Measurements from ENCODE around the gene SLC26A4. TPM values are rescaled to one million over a fixed set of nuclear protein-coding genes. Genes with fewer than 3 reads are reported as not detected.

The SLC26A4 gene
- total and polyA plus RNA-seq, 4 donors = 1.4 to 3.5 (median 2.6) TPM

- no peak overlapping the region for H3K4me3 ChIP-seq (ENCODE audit: low read length in 2 of 2)
- peaks cover 0 to 2% of the 10 kb centered on the region in 2 donors for H3K36me3 ChIP-seq (ENCODE audit: control insufficient read depth in 1 of 2, insufficient read depth in 2 of 2, low read length in 1 of 2)
- WGBS, 2 donors = 95 to 97% methylated on average over 1 of the region's 1 CpG
- ATAC-seq (ENCODE audit: low FRiP score) = no peak
- H3K9me3 ChIP-seq (ENCODE audit: control insufficient read depth, low read length) = no peaks in the 10 kb centered on the region
- no peak for DNase-seq
- no peaks in the 10 kb centered on the region for H3K27me3 ChIP-seq (ENCODE audit: control insufficient read depth in 1 of 2, insufficient read depth in 2 of 2, low read length in 1 of 2)
- intact Hi-C loops (cut with DNase I) = no loop called here
- no peaks in the 10 kb centered on the region for H3K4me1 ChIP-seq (ENCODE audit: control insufficient read depth in 1 of 2, insufficient read depth in 2 of 2, low read length in 2 of 2)
- no peak overlapping the region for H3K27ac ChIP-seq (ENCODE audit: low read depth in 1 of 2, low read length in 2 of 2)
These were observed 52.3 kb downstream of the SLC26A4 start for GRCh38 chr7:107712896-107713295.

DNA sequence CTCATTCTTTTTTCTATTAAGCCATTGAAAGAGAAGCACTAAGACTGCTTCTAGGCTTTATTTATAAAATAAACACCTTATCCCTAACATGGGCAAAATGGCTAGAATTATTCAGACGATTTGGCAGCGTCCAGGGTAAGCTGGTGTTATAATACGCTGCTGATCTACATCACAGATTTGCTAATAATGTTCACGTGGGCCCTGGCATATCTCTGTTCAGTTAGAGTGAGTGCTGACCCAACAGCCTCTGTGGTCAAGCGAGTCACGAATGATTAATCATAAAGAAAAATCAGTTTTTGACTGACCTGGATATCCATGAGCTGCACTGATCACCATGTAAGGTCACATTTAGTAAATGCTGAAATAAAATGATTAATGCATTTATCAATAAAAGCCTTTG, 54.9 kb downstream of the SLC26A4 start:
- Histone ChIP-seq H3K4me3 (ENCODE audit: low read length in 2 of 2) (no peak overlapping the region), H3K36me3 (ENCODE audit: control insufficient read depth in 1 of 2, insufficient read depth in 2 of 2, low read length in 1 of 2) (peaks cover 0 to 2% of the 10 kb centered on the region in 2 donors), H3K27ac (ENCODE audit: low read depth in 1 of 2, low read length in 2 of 2) (no peak overlapping the region), H3K4me1 (ENCODE audit: control insufficient read depth in 1 of 2, insufficient read depth in 2 of 2, low read length in 2 of 2) (no peaks in the 10 kb centered on the region), H3K27me3 (ENCODE audit: control insufficient read depth in 1 of 2, insufficient read depth in 2 of 2, low read length in 1 of 2) (no peaks in the 10 kb centered on the region), H3K9me3 (ENCODE audit: control insufficient read depth, low read length) (no peaks in the 10 kb centered on the region)
- WGBS, 2 donors = 52 to 56% methylated on average over 6 of the region's 6 CpGs
- no peak for DNase-seq
- intact Hi-C loops (cut with DNase I) = no loop called here
- no peak for ATAC-seq (ENCODE audit: low FRiP score)

DNA sequence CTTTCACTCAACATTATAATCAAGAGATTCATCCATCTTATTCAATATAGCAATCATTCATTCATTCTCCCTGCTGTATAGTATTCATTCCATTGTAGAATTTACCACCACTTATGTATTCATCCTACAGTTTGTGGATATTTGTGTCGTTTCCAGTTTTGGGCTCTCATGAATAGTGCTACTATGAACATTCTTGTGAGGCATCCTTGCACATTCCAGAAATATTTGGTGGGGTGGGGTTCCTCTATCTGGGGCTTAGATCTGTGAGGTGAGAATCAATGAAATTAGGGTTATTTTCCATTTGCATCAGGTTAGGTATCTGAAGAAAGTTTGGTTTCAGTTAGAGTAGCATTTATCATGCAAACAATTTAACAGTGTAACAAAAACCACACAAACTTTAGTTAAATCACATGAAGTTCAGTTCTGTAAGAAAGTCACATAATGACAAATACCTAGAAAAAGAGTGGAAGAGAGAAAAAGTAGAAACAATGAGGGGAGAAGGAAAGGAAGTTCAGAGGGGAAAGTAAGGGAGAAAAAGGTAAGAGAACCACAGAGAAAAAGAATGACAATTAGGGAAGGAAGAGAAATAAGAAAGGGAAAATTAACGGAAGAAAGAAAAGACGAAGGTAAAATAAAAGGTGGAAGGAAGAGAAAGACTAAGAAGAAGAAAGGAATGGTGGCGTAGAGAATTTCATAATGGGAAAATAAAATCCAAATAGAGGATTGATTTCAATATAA, 58.0 kb downstream of the SLC26A4 start:
- DNase-seq = no peak
- Histone ChIP-seq H3K9me3 (ENCODE audit: control insufficient read depth, low read length) (no peaks in the 10 kb centered on the region), H3K36me3 (ENCODE audit: control insufficient read depth in 1 of 2, insufficient read depth in 2 of 2, low read length in 1 of 2) (no peaks in the 10 kb centered on the region), H3K4me1 (ENCODE audit: control insufficient read depth in 1 of 2, insufficient read depth in 2 of 2, low read length in 2 of 2) (no peaks in the 10 kb centered on the region), H3K27ac (ENCODE audit: low read depth in 1 of 2, low read length in 2 of 2) (no peak overlapping the region), H3K4me3 (ENCODE audit: low read length in 2 of 2) (no peak overlapping the region), H3K27me3 (ENCODE audit: control insufficient read depth in 1 of 2, insufficient read depth in 2 of 2, low read length in 1 of 2) (no peaks in the 10 kb centered on the region)
- 87 to 91% methylated on average over 4 of the region's 4 CpGs for WGBS, 2 donors
- ATAC-seq (ENCODE audit: low FRiP score) = no peak
- intact Hi-C loops (cut with DNase I) = no loop called here

- Histone ChIP-seq H3K36me3 (ENCODE audit: control insufficient read depth in 1 of 2, insufficient read depth in 2 of 2, low read length in 1 of 2) (no peaks in the 10 kb centered on the region), H3K27ac (ENCODE audit: low read depth in 1 of 2, low read length in 2 of 2) (no peak overlapping the region), H3K4me3 (ENCODE audit: low read length in 2 of 2) (no peak overlapping the region), H3K4me1 (ENCODE audit: control insufficient read depth in 1 of 2, insufficient read depth in 2 of 2, low read length in 2 of 2) (no peaks in the 10 kb centered on the region), H3K27me3 (ENCODE audit: control insufficient read depth in 1 of 2, insufficient read depth in 2 of 2, low read length in 1 of 2) (no peaks in the 10 kb centered on the region), H3K9me3 (ENCODE audit: control insufficient read depth, low read length) (no peaks in the 10 kb centered on the region)
- 86 to 87% methylated on average over 1 of the region's 1 CpG for WGBS, 2 donors
- ATAC-seq (ENCODE audit: low FRiP score) (no peak), DNase-seq (no peak)
- intact Hi-C loops (cut with DNase I) = loop anchor here (10.0 kb wide), 3 partner anchors 136 to 516 kb away; partner anchors contain the start of genes BCAP29 (in 1 of the 2), COG5 (in 1 of the 2) and DUS4L (in 1 of the 2)
These were observed 60.7 kb downstream of the SLC26A4 start for GRCh38 chr7:107721286-107721685.

DNA sequence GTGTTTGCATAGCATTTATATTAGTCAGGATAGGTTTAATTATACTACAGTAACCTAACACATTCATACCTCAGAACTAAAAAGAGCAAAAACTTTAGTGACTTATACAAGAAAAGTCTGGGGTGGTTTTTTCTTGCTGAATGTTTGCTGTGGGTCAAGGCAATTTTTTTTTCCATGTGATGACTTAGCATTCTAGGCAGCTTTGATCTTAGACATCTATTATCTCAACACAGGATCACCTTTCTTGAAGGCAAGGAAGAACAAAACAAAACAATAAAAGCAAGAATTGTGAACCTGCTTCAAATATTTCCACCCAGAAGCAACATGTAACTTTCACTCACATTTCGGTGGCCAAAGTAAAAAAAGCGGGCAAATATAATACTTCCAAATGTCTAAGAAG, 62.6 kb downstream of the SLC26A4 start:
- Histone ChIP-seq H3K27ac (ENCODE audit: low read depth in 1 of 2, low read length in 2 of 2) (no peak overlapping the region), H3K9me3 (ENCODE audit: control insufficient read depth, low read length) (no peaks in the 10 kb centered on the region), H3K27me3 (ENCODE audit: control insufficient read depth in 1 of 2, insufficient read depth in 2 of 2, low read length in 1 of 2) (no peaks in the 10 kb centered on the region), H3K36me3 (ENCODE audit: control insufficient read depth in 1 of 2, insufficient read depth in 2 of 2, low read length in 1 of 2) (no peaks in the 10 kb centered on the region), H3K4me3 (ENCODE audit: low read length in 2 of 2) (no peak overlapping the region), H3K4me1 (ENCODE audit: control insufficient read depth in 1 of 2, insufficient read depth in 2 of 2, low read length in 2 of 2) (no peaks in the 10 kb centered on the region)
- DNase-seq (no peak), ATAC-seq (ENCODE audit: low FRiP score) (no peak)
- intact Hi-C loops (cut with DNase I) = loop anchor here (10.0 kb wide), 3 partner anchors 138 to 518 kb away; partner anchors contain the start of genes BCAP29 (in 1 of the 2), COG5 (in 1 of the 2) and DUS4L (in 1 of the 2)
- WGBS, 2 donors = 89 to 91% methylated on average over 2 of the region's 2 CpGs

DNA sequence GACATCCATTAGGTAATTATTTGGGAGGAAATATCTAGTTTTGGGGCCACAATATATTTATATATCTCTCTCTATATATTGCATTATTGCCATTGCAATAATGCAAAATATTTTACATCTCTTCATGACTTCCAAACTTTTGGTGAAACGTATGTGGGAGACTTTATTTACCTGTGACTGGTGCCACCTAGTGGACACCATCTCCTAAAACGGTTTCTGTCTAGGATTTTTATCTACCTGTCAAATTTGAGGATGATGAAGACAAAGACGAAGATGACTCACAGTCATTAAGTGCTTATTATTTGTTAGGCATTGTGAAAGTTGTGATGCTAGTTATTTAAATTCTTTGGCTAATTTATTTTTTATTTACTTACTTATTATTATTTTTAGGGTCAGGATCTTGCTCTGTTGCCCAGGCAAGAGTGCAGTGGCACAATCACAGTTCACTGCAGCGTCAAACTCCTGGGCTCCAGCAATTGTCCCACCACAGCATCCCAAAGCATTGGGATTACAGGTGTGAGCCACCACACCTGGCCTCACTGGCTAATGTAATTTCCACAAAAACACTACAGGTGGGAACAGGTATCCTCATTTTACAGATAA, 64.6 kb downstream of the SLC26A4 start:
- Histone ChIP-seq H3K4me3 (ENCODE audit: low read length in 2 of 2) (no peak overlapping the region), H3K27me3 (ENCODE audit: control insufficient read depth in 1 of 2, insufficient read depth in 2 of 2, low read length in 1 of 2) (no peaks in the 10 kb centered on the region), H3K36me3 (ENCODE audit: control insufficient read depth in 1 of 2, insufficient read depth in 2 of 2, low read length in 1 of 2) (no peaks in the 10 kb centered on the region), H3K4me1 (ENCODE audit: control insufficient read depth in 1 of 2, insufficient read depth in 2 of 2, low read length in 2 of 2) (no peaks in the 10 kb centered on the region), H3K9me3 (ENCODE audit: control insufficient read depth, low read length) (no peaks in the 10 kb centered on the region), H3K27ac (ENCODE audit: low read depth in 1 of 2, low read length in 2 of 2) (no peak overlapping the region)
- intact Hi-C loops (cut with DNase I) = loop anchor here (2.0 to 10.0 kb wide), 4 partner anchors 140 to 520 kb away; partner anchors contain the start of genes BCAP29 (in 1 of the 2), COG5 (in 1 of the 2) and DUS4L (in 1 of the 2)
- ATAC-seq (ENCODE audit: low FRiP score) = peak; percentile 64
- no peak for DNase-seq
- WGBS, 2 donors = 19 to 20% methylated on average over 4 of the region's 4 CpGs

DNA sequence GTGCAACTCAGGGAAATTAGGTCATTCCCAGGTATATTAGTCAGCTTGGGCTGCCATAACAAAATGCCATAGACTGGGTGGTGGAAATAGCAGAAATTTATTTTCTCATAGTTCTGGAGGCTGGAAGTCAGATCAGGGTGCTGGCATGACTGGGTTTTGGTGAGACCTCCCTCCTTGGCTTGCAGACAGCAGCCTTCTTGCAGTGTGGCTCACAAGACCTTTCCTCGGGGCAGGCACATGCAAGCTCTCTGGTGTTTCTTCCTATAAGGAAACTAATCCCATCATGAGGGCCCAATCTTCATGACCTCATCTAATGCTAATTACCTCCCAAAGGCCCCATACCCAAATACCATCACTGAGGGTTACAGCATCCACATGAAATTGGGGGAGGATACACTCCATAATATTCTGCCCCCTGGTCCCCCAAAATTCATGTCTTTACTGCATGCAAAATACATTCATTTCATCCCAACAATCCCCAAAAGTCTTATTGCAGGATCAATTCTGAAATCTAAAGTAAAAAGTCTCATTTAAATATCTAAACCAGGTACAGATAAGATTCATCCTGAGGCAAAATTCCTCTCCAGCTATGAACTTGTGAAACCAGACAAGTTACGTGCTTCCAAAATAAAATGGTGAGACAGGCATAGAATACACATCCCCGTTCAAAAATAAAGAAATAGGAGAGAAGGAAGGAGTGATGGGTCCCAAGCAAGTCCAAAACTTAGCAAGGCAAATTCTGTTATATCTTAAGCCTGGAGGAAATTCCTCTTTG, 65.9 kb downstream of the SLC26A4 start:
- Histone ChIP-seq H3K27me3 (ENCODE audit: control insufficient read depth in 1 of 2, insufficient read depth in 2 of 2, low read length in 1 of 2) (no peaks in the 10 kb centered on the region), H3K4me1 (ENCODE audit: control insufficient read depth in 1 of 2, insufficient read depth in 2 of 2, low read length in 2 of 2) (no peaks in the 10 kb centered on the region), H3K4me3 (ENCODE audit: low read length in 2 of 2) (no peak overlapping the region), H3K9me3 (ENCODE audit: control insufficient read depth, low read length) (no peaks in the 10 kb centered on the region), H3K27ac (ENCODE audit: low read depth in 1 of 2, low read length in 2 of 2) (no peak overlapping the region), H3K36me3 (ENCODE audit: control insufficient read depth in 1 of 2, insufficient read depth in 2 of 2, low read length in 1 of 2) (no peaks in the 10 kb centered on the region)
- no peak for ATAC-seq (ENCODE audit: low FRiP score)
- no peak for DNase-seq
- WGBS, 2 donors = 77 to 85% methylated on average over 3 of the region's 3 CpGs
- intact Hi-C loops (cut with DNase I) = loop anchor here (2.0 to 10.0 kb wide), 4 partner anchors 142 to 522 kb away; partner anchors contain the start of genes BCAP29 (in 1 of the 2), COG5 (in 1 of the 2) and DUS4L (in 1 of the 2)

GRCh38 chr7:107728276-107728675, 67.6 kb downstream of the SLC26A4 start:
- Histone ChIP-seq H3K9me3 (ENCODE audit: control insufficient read depth, low read length) (no peaks in the 10 kb centered on the region), H3K27me3 (ENCODE audit: control insufficient read depth in 1 of 2, insufficient read depth in 2 of 2, low read length in 1 of 2) (no peaks in the 10 kb centered on the region)

More at GRCh38 chr7:107728276-107728675, 67.6 kb downstream of the SLC26A4 start:
- Histone ChIP-seq H3K36me3 (ENCODE audit: control insufficient read depth in 1 of 2, insufficient read depth in 2 of 2, low read length in 1 of 2) (no peaks in the 10 kb centered on the region), H3K4me1 (ENCODE audit: control insufficient read depth in 1 of 2, insufficient read depth in 2 of 2, low read length in 2 of 2) (no peaks in the 10 kb centered on the region), H3K4me3 (ENCODE audit: low read length in 2 of 2) (no peak overlapping the region), H3K27ac (ENCODE audit: low read depth in 1 of 2, low read length in 2 of 2) (no peak overlapping the region)
- no peak for DNase-seq
- intact Hi-C loops (cut with DNase I) = loop anchor here (10.0 kb wide), 3 partner anchors 143 to 523 kb away; partner anchors contain the start of genes BCAP29 (in 1 of the 2), COG5 (in 1 of the 2) and DUS4L (in 1 of the 2)
- no peak for ATAC-seq (ENCODE audit: low FRiP score)

Measured in aorta (tissue), 5 donors.